Measurements from ENCODE around the gene CEACAM3.

Gene CEACAM3

GRCh38 chr19:41847351-41848105, 51.1 kb downstream of the CEACAM3 start:
- DNase-seq: no peak

- no peak for DNase-seq
Measured at GRCh38 chr19:41848666-41849065, 52.3 kb downstream of the CEACAM3 start.

- no peak for DNase-seq
Measured at GRCh38 chr19:41849067-41849466, 52.7 kb downstream of the CEACAM3 start.

- no peak for DNase-seq
Measured at GRCh38 chr19:41850381-41850780, 54.0 kb downstream of the CEACAM3 start.

- no peak for DNase-seq
Measured at GRCh38 chr19:41851456-41851855, 55.1 kb downstream of the CEACAM3 start.

GRCh38 chr19:41853344-41853743, 57.0 kb downstream of the CEACAM3 start:
- DNase-seq: no peak

GRCh38 chr19:41853768-41854167, 57.4 kb downstream of the CEACAM3 start:
- no peak for DNase-seq

GRCh38 chr19:41859213-41859617, 62.8 kb downstream of the CEACAM3 start:
- no peak for DNase-seq

- peak; percentile 91 for DNase-seq
Measured at GRCh38 chr19:41859618-41860418, 63.4 kb downstream of the CEACAM3 start, which contains the start of gene RPS19. RPS19 (plus strand) TSS chr19:41860255; CDS start chr19:41860775, 520 bp downstream.

GRCh38 chr19:41860419-41861115, 64.2 kb downstream of the CEACAM3 start:
- no peak for DNase-seq
